Upper lobe of left lung (tissue), 4 donors: ENCODE results near the gene CDK12.

Experiments
- POLR2A ChIP-seq, 4 donors: fragments of 450-650 bp; IDR thresholded peaks; one replicate each; pipeline ENCODE4 v1.5.1; 2016 to 2017; ENCODE audit warnings: antibody characterized with exemption in 4 of 4, mild to moderate bottlenecking in 2 of 4
- TF ChIP-seq, protein P1 (sequence below), 6 experiments: fragments of 450-650 bp in 4 of 6; fragments of 200-600 bp in 2 of 6; sonication (generic) in 2 of 6; IDR thresholded peaks; one replicate each; pipeline ENCODE4 v1.5.1; 2016 to 2019; ENCODE audit warnings: antibody characterized with exemption in 6 of 6

DNA sequence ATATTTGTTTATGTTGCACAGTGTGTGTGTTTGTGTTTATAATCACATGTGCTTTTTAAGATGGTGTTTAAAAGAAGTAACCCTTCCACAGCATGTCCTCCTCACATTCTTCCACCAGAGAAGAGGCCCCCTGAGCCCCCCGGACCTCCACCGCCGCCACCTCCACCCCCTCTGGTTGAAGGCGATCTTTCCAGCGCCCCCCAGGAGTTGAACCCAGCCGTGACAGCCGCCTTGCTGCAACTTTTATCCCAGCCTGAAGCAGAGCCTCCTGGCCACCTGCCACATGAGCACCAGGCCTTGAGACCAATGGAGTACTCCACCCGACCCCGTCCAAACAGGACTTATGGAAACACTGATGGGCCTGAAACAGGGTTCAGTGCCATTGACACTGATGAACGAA is 69.2 kb downstream of the CDK12 start:
- TF ChIP-seq, protein P1, sequence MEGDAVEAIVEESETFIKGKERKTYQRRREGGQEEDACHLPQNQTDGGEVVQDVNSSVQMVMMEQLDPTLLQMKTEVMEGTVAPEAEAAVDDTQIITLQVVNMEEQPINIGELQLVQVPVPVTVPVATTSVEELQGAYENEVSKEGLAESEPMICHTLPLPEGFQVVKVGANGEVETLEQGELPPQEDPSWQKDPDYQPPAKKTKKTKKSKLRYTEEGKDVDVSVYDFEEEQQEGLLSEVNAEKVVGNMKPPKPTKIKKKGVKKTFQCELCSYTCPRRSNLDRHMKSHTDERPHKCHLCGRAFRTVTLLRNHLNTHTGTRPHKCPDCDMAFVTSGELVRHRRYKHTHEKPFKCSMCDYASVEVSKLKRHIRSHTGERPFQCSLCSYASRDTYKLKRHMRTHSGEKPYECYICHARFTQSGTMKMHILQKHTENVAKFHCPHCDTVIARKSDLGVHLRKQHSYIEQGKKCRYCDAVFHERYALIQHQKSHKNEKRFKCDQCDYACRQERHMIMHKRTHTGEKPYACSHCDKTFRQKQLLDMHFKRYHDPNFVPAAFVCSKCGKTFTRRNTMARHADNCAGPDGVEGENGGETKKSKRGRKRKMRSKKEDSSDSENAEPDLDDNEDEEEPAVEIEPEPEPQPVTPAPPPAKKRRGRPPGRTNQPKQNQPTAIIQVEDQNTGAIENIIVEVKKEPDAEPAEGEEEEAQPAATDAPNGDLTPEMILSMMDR (IDR thresholded peaks at IDR 0.05), result no peak
- no peak for TF ChIP-seq POLR2A (IDR thresholded peaks at IDR 0.05)
